Activated CD4-positive, alpha-beta T cell treated with anti-CD3 and anti-CD28 coated beads, Interleukin-2, amount 50 U/mL, for 16 hours (primary cell): ENCODE results near the gene LBX2.
A peak's percentile ranks its signal among the peaks of the same experiment; 100 is the strongest.

Source experiments
- DNase-seq: peaks from one replicate; pipeline ENCODE4 v3.0.0-alpha.2; 2020

The LBX2 gene

GRCh38 chr2:74525717-74526648 is 26.6 kb upstream of the LBX2 start, which contains the start of gene DQX1:
Gene DQX1 (minus strand): TSS chr2:74526231. CDS start chr2:74525729, 502 bp downstream.
- DNase-seq: peak; percentile 57

- DNase-seq: no peak
These were observed 25.7 kb upstream of the LBX2 start for GRCh38 chr2:74524955-74525716.

GRCh38 chr2:74524005-74524404 is 24.6 kb upstream of the LBX2 start:
- DNase-seq: no peak

- no peak for DNase-seq
These were observed 23.1 kb upstream of the LBX2 start for GRCh38 chr2:74522516-74522915.

- DNase-seq: no peak
These were observed 17.2 kb upstream of the LBX2 start for GRCh38 chr2:74516650-74517049.

GRCh38 chr2:74515981-74516633 is 16.7 kb upstream of the LBX2 start:
- DNase-seq: peak; percentile 75

- no peak for DNase-seq
These were observed 16.0 kb upstream of the LBX2 start for GRCh38 chr2:74515271-74515980.

GRCh38 chr2:74514368-74515270 is 15.2 kb upstream of the LBX2 start, which contains the start of gene TLX2:
Gene TLX2 (plus strand): TSS chr2:74514450. CDS start chr2:74514807, 357 bp downstream.
- DNase-seq: no peak

GRCh38 chr2:74513605-74514367 is 14.4 kb upstream of the LBX2 start:
- DNase-seq: peak; percentile 28

- DNase-seq: no peak
These were observed 13.6 kb upstream of the LBX2 start for GRCh38 chr2:74512744-74513604.

- no peak for DNase-seq
These were observed 11.9 kb upstream of the LBX2 start for GRCh38 chr2:74511104-74511989.

- no peak for DNase-seq
These were observed 10.9 kb upstream of the LBX2 start for GRCh38 chr2:74510272-74510671.

GRCh38 chr2:74507926-74508520 is 8.6 kb upstream of the LBX2 start:
- DNase-seq: no peak

GRCh38 chr2:74507145-74507925 is 7.9 kb upstream of the LBX2 start, which contains the start of gene PCGF1:
Gene PCGF1 (minus strand): TSS chr2:74507695. CDS start chr2:74507668, 27 bp downstream.
- DNase-seq: peak; percentile 99

GRCh38 chr2:74505448-74506246 is 6.2 kb upstream of the LBX2 start:
- DNase-seq: no peak

GRCh38 chr2:74504591-74504990 is 5.2 kb upstream of the LBX2 start:
- DNase-seq: no peak
